SJCRH30 (cell line): ENCODE measurements around the gene POLDIP3. TPM values are rescaled to one million over a fixed set of nuclear protein-coding genes. Genes with fewer than 3 reads are reported as not detected.
"Not testable (repeated sequence)": the region's sequence is repeated elsewhere in the genome, so short reads cannot be mapped to it uniquely, and the experiment has no call there.

Source experiments
- DNase-seq, 2 experiments: peaks; one replicate each; pipeline ENCODE4 v3.0.0-alpha.2; 2015 to 2020
- H3K27ac ChIP-seq: fragments of 250-450 bp; sonication (Bioruptor Pico); 2 replicates; pipeline ENCODE4 v1.5.1; 2020; ENCODE audit warnings: mild to moderate bottlenecking, moderate library complexity
- H3K27me3 ChIP-seq: fragments of 250-450 bp; sonication (Bioruptor Pico); 2 replicates; pipeline ENCODE4 v1.5.1; 2020; ENCODE audit warnings: mild to moderate bottlenecking, moderate library complexity
- H3K36me3 ChIP-seq: fragments of 250-450 bp; sonication (Bioruptor Pico); 2 replicates; pipeline ENCODE4 v1.5.1; 2020; ENCODE audit warnings: mild to moderate bottlenecking, moderate library complexity
- H3K4me1 ChIP-seq: fragments of 250-450 bp; sonication (Bioruptor Pico); 2 replicates; pipeline ENCODE4 v1.5.1; 2020; ENCODE audit warnings: mild to moderate bottlenecking, moderate library complexity
- H3K4me3 ChIP-seq: fragments of 250-450 bp; sonication (Bioruptor Pico); 2 replicates; pipeline ENCODE4 v1.5.1; 2020; ENCODE audit warnings: mild to moderate bottlenecking, moderate library complexity
- H3K9me3 ChIP-seq: fragments of 250-450 bp; sonication (Bioruptor Pico); replicated peaks from 2 replicates; pipeline ENCODE4 v1.5.1; 2020; ENCODE audit warnings: mild to moderate bottlenecking, moderate library complexity
- total RNA-seq: library from RNA; depleted of rRNA; stranded (reverse); fragments of >200 nt; shearing (Covaris generic); gene quantifications from 2 replicates; pipeline ENCODE4 v1.2.3, GENCODE V29; 2014

The POLDIP3 gene
- total RNA-seq, 1 experiment from 2014 or later: 74.8 TPM

- Histone ChIP-seq H3K27me3 (no peaks in the 10 kb centered on the region), H3K4me3 (peak overlapping the region; percentile 84), H3K36me3 (peaks cover 7% of the 10 kb centered on the region), H3K27ac (peak overlapping the region; percentile 100), H3K4me1 (peaks cover 2% of the 10 kb centered on the region; the same call in 1 of the 2 replicates), H3K9me3 (no peaks in the 10 kb centered on the region)
- peak; percentile 99 for DNase-seq
These were observed 593 bp upstream of the POLDIP3 start for GRCh38 chr22:42615092-42615859.

- no peak for DNase-seq
- H3K4me1 ChIP-seq: peaks cover 13% of the 10 kb centered on the region
These were observed 796 bp downstream of the POLDIP3 start for GRCh38 chr22:42613872-42614301.

GRCh38 chr22:42612336-42612735 lies 2.3 kb downstream of the POLDIP3 start:
- H3K4me1 ChIP-seq: peaks cover 18% of the 10 kb centered on the region
- H3K27ac ChIP-seq: no peak overlapping the region
- H3K27me3 ChIP-seq: no peaks in the 10 kb centered on the region

More at GRCh38 chr22:42613872-42614301, 796 bp downstream of the POLDIP3 start:
- no peaks in the 10 kb centered on the region for H3K9me3 ChIP-seq
- H3K27ac ChIP-seq: peak overlapping the region; percentile 100
- peak overlapping the region; percentile 84 for H3K4me3 ChIP-seq
- H3K27me3 ChIP-seq: no peaks in the 10 kb centered on the region
- peaks cover 7% of the 10 kb centered on the region for H3K36me3 ChIP-seq

GRCh38 chr22:42611051-42611450 lies 3.6 kb downstream of the POLDIP3 start:
- H3K9me3 ChIP-seq: no peaks in the 10 kb centered on the region
- no peaks in the 10 kb centered on the region for H3K27me3 ChIP-seq
- no peak overlapping the region for H3K4me3 ChIP-seq
- no peak for DNase-seq
- H3K4me1 ChIP-seq: peaks cover 18% of the 10 kb centered on the region
- no peak overlapping the region for H3K27ac ChIP-seq
- H3K36me3 ChIP-seq: peaks cover 18% of the 10 kb centered on the region

More at GRCh38 chr22:42612336-42612735, 2.3 kb downstream of the POLDIP3 start:
- H3K4me3 ChIP-seq: no peak overlapping the region
- no peaks in the 10 kb centered on the region for H3K9me3 ChIP-seq
- H3K36me3 ChIP-seq: peaks cover 7% of the 10 kb centered on the region
- DNase-seq: no peak

GRCh38 chr22:42610186-42610585 lies 4.5 kb downstream of the POLDIP3 start:
- DNase-seq: no peak
- Histone ChIP-seq H3K27me3 (no peaks in the 10 kb centered on the region), H3K36me3 (peaks cover 22% of the 10 kb centered on the region), H3K4me1 (peaks cover 18% of the 10 kb centered on the region), H3K4me3 (no peak overlapping the region), H3K9me3 (no peaks in the 10 kb centered on the region), H3K27ac (no peak overlapping the region)

GRCh38 chr22:42608823-42609361 lies 5.8 kb downstream of the POLDIP3 start:
- peak overlapping the region; percentile 13 for H3K4me3 ChIP-seq
- H3K4me1 ChIP-seq: peaks cover 18% of the 10 kb centered on the region
- peak; percentile 71 to 89 for DNase-seq
- H3K27ac ChIP-seq: peak overlapping the region; percentile 62
- H3K36me3 ChIP-seq: peaks cover 29% of the 10 kb centered on the region
- no peaks in the 10 kb centered on the region for H3K27me3 ChIP-seq
- no peaks in the 10 kb centered on the region for H3K9me3 ChIP-seq

GRCh38 chr22:42608136-42608822 lies 6.4 kb downstream of the POLDIP3 start:
- peak overlapping the region; percentile 13; the same call in 1 of the 2 replicates for H3K4me3 ChIP-seq

GRCh38 chr22:42607641-42608040 lies 7.0 kb downstream of the POLDIP3 start:
- not testable (repeated sequence) for DNase-seq, H3K4me3 ChIP-seq, H3K27ac ChIP-seq, H3K27me3 ChIP-seq, H3K9me3 ChIP-seq
- Histone ChIP-seq H3K4me1 (peaks cover 15% of the 10 kb centered on the region), H3K36me3 (peaks cover 40% of the 10 kb centered on the region)

More at GRCh38 chr22:42608136-42608822, 6.4 kb downstream of the POLDIP3 start:
- no peak for DNase-seq
- H3K9me3 ChIP-seq: no peaks in the 10 kb centered on the region
- peak overlapping the region; percentile 62 for H3K27ac ChIP-seq
- peaks cover 34% of the 10 kb centered on the region for H3K36me3 ChIP-seq
- no peaks in the 10 kb centered on the region for H3K27me3 ChIP-seq
- peaks cover 17% of the 10 kb centered on the region for H3K4me1 ChIP-seq

- peaks cover 63% of the 10 kb centered on the region for H3K36me3 ChIP-seq
- no peak overlapping the region for H3K27ac ChIP-seq
- DNase-seq: no peak
- H3K27me3 ChIP-seq: no peaks in the 10 kb centered on the region
- H3K9me3 ChIP-seq: no peaks in the 10 kb centered on the region
- peaks cover 10% of the 10 kb centered on the region for H3K4me1 ChIP-seq
- no peak overlapping the region for H3K4me3 ChIP-seq
These were observed 10.3 kb downstream of the POLDIP3 start for GRCh38 chr22:42604403-42604802.

GRCh38 chr22:42603427-42603826 lies 11.3 kb downstream of the POLDIP3 start:
- no peak for DNase-seq
- Histone ChIP-seq H3K9me3 (no peaks in the 10 kb centered on the region), H3K4me3 (no peak overlapping the region), H3K36me3 (peaks cover 73% of the 10 kb centered on the region), H3K27me3 (no peaks in the 10 kb centered on the region), H3K27ac (no peak overlapping the region), H3K4me1 (peaks cover 1% of the 10 kb centered on the region)

- Histone ChIP-seq H3K4me1 (no peaks in the 10 kb centered on the region), H3K36me3 (peaks cover 79% of the 10 kb centered on the region), H3K4me3 (no peak overlapping the region), H3K27me3 (no peaks in the 10 kb centered on the region), H3K9me3 (no peaks in the 10 kb centered on the region), H3K27ac (no peak overlapping the region)
- DNase-seq: no peak
These were observed 12.2 kb downstream of the POLDIP3 start for GRCh38 chr22:42602470-42602869.

GRCh38 chr22:42601879-42602465 lies 12.7 kb downstream of the POLDIP3 start:
- peaks cover 80% of the 10 kb centered on the region for H3K36me3 ChIP-seq
- no peak for DNase-seq
- no peaks in the 10 kb centered on the region for H3K9me3 ChIP-seq

GRCh38 chr22:42596863-42597530 lies 17.7 kb downstream of the POLDIP3 start:
- no peak for DNase-seq
- no peaks in the 10 kb centered on the region for H3K27me3 ChIP-seq
- peaks cover 91% of the 10 kb centered on the region for H3K36me3 ChIP-seq
- no peaks in the 10 kb centered on the region for H3K9me3 ChIP-seq
- no peak overlapping the region for H3K27ac ChIP-seq
- H3K4me1 ChIP-seq: no peaks in the 10 kb centered on the region
- no peak overlapping the region for H3K4me3 ChIP-seq

More at GRCh38 chr22:42601879-42602465, 12.7 kb downstream of the POLDIP3 start:
- H3K4me1 ChIP-seq: no peaks in the 10 kb centered on the region
- H3K4me3 ChIP-seq: no peak overlapping the region
- no peak overlapping the region for H3K27ac ChIP-seq
- no peaks in the 10 kb centered on the region for H3K27me3 ChIP-seq

GRCh38 chr22:42596336-42596735 lies 18.3 kb downstream of the POLDIP3 start:
- H3K36me3 ChIP-seq: peaks cover 88% of the 10 kb centered on the region
- no peak for DNase-seq
- H3K4me3 ChIP-seq: no peak overlapping the region

More at GRCh38 chr22:42596336-42596735, 18.3 kb downstream of the POLDIP3 start:
- Histone ChIP-seq H3K9me3 (no peaks in the 10 kb centered on the region), H3K27me3 (no peaks in the 10 kb centered on the region), H3K27ac (no peak overlapping the region), H3K4me1 (no peaks in the 10 kb centered on the region)
